SK-N-SH (cell line): ENCODE data around the gene PPIL1. TPM values are rescaled to one million over a fixed set of nuclear protein-coding genes. Genes with fewer than 3 reads are reported as not detected.

Experiments used
- CTCF ChIA-PET: fragments of 300-600, 350-600 bp; formaldehyde crosslinking; extraction: SDS; loops from one replicate; lab custom pipeline; 2021; lab: Yijun Ruan, JAX
- POLR2A ChIA-PET: fragments of 350-600 bp; sonication (Branson Sonifier 250); formaldehyde crosslinking; extraction: SDS; loops from one replicate; lab custom pipeline; 2020; ENCODE audit warnings: antibody characterized with exemption, inconsistent platforms; lab: Yijun Ruan, JAX
- DNase-seq: peaks from one replicate; pipeline ENCODE4 v3.0.0; 2012
- H2AFZ ChIP-seq: fragments of 200-600 bp; sonication (generic); 2 replicates; pipeline ENCODE4 v1.8.1; 2016; ENCODE audit warnings: antibody characterized with exemption, mild to moderate bottlenecking, low read depth
- H3F3A ChIP-seq: fragments of 200-600 bp; sonication (generic); replicated peaks from 2 replicates; pipeline ENCODE3; 2016; ENCODE audit warnings: antibody characterized with exemption, mild to moderate bottlenecking; ENCODE audit not compliant: insufficient read depth
- H3K27ac ChIP-seq, 2 experiments: fragments of 200-500 bp in 1 of 2; fragments of 200-600 bp in 1 of 2; sonication (Bioruptor generic) in 1 of 2; sonication (generic), shearing (Covaris generic) in 1 of 2; 2 replicates each; pipeline versions ENCODE4 v1.5.1 to v1.6.1; 2014 to 2016; ENCODE audit warnings: low read depth in 2 of 2, inconsistent platforms in 1 of 2, low read length in 1 of 2, mild to moderate bottlenecking in 1 of 2, mixed read lengths in 1 of 2
- H3K27me3 ChIP-seq: fragments of 200-600 bp; sonication (generic), shearing (Covaris generic); 2 replicates; pipeline ENCODE4 v1.6.1; 2016; ENCODE audit warnings: mixed run types; ENCODE audit not compliant: insufficient read depth
- H3K36me3 ChIP-seq, 2 experiments: fragments of 200-500 bp in 1 of 2; fragments of 200-600 bp in 1 of 2; sonication (Bioruptor generic) in 1 of 2; sonication (generic) in 1 of 2; replicated peaks in 1 of 2; 2 replicates each; pipeline versions ENCODE3 to v1.5.1; 2014 to 2016; ENCODE audit warnings: low read length in 1 of 2, mild to moderate bottlenecking in 1 of 2; ENCODE audit not compliant: insufficient read depth in 2 of 2, control insufficient read depth in 1 of 2
- H3K4me1 ChIP-seq, 2 experiments: fragments of 200-500 bp in 1 of 2; fragments of 200-600 bp in 1 of 2; sonication (Bioruptor generic) in 1 of 2; sonication (generic), shearing (Covaris generic) in 1 of 2; 2 replicates each; pipeline versions ENCODE4 v1.5.1 to v1.6.1; 2014 to 2016; ENCODE audit warnings: low read depth in 1 of 2, low read length in 1 of 2, mixed run types in 1 of 2; ENCODE audit not compliant: insufficient read depth in 2 of 2, control insufficient read depth in 1 of 2
- H3K4me2 ChIP-seq: fragments of 200-600 bp; sonication (generic), shearing (Covaris generic); 2 replicates; pipeline ENCODE4 v1.6.1; 2017; ENCODE audit warnings: mixed run types
- H3K4me3 ChIP-seq, 2 experiments: fragments of 200-500 bp in 1 of 2; fragments of 200-600 bp in 1 of 2; sonication (Bioruptor generic) in 1 of 2; sonication (generic), shearing (Covaris generic) in 1 of 2; 2 replicates each; pipeline versions ENCODE4 v1.5.1 to v1.8.1; 2014 to 2016; ENCODE audit warnings: low read depth in 2 of 2, inconsistent platforms in 1 of 2, low read length in 1 of 2, mild to moderate bottlenecking in 1 of 2, mixed read lengths in 1 of 2, moderate library complexity in 1 of 2
- H3K79me2 ChIP-seq: fragments of 200-600 bp; sonication (generic); 2 replicates; pipeline ENCODE4 v1.8.1; 2017; ENCODE audit warnings: mild to moderate bottlenecking; ENCODE audit not compliant: insufficient read depth
- H3K9ac ChIP-seq: fragments of 200-600 bp; sonication (generic); 2 replicates; pipeline ENCODE4 v1.6.1; 2017; ENCODE audit warnings: mixed run types
- H3K9me2 ChIP-seq: fragments of 200-600 bp; sonication (generic); 2 replicates; pipeline ENCODE4 v1.6.1; 2017; ENCODE audit warnings: mixed run types
- H3K9me3 ChIP-seq: fragments of 200-600 bp; sonication (generic); 2 replicates; pipeline ENCODE4 v1.6.1; 2017; ENCODE audit warnings: mixed run types, mild to moderate bottlenecking, moderate library complexity
- H4K20me1 ChIP-seq: fragments of 200-600 bp; sonication (generic); 2 replicates; pipeline ENCODE4 v1.6.1; 2017; ENCODE audit warnings: mild to moderate bottlenecking, mixed run types; ENCODE audit not compliant: insufficient read depth
- FOSL2 ChIP-seq: IDR thresholded peaks from 2 replicates; pipeline ENCODE4 v1.4.0; 2012; ENCODE audit warnings: low read depth, mild to moderate bottlenecking, moderate library complexity, borderline replicate concordance
- FOXM1 ChIP-seq: IDR thresholded peaks from 2 replicates; pipeline ENCODE4 v1.4.0; 2012; ENCODE audit warnings: low read depth, mild to moderate bottlenecking
- RXRA ChIP-seq: IDR thresholded peaks from 2 replicates; pipeline ENCODE4 v1.4.0; 2012; ENCODE audit warnings: low read depth, mild to moderate bottlenecking, borderline replicate concordance
- SMC3 ChIP-seq: IDR thresholded peaks from 2 replicates; pipeline ENCODE4 v1.6.1; 2012; ENCODE audit warnings: low read depth, low read length, improper control_type of control experiment
- TCF12 ChIP-seq: IDR thresholded peaks from 2 replicates; pipeline ENCODE4 v1.4.0; 2012
- USF2 ChIP-seq: fragments of 150-350 bp; IDR thresholded peaks from 2 replicates; pipeline ENCODE4 v1.6.1; 2017; ENCODE audit warnings: antibody characterized with exemption, low read length, low read depth, borderline replicate concordance
- ZBTB33 ChIP-seq: IDR thresholded peaks from 2 replicates; pipeline ENCODE4 v1.4.0; 2012; ENCODE audit warnings: low read depth, borderline replicate concordance
- WGBS: methylation state at CpG from one replicate; pipeline ENCODE4 v1.1.6; 2017; ENCODE audit warnings: low lambda C conversion rate; 5-methylcytosine and 5-hydroxymethylcytosine counted together
- polyA plus RNA-seq, 3 experiments: library from polyadenylated mRNA; depleted of rRNA; stranded (reverse); fragments of >200 nt; gene quantifications; 2 replicates each; pipeline ENCODE4 v1.2.3, GENCODE V29; 2012
- TF ChIP-seq, protein P1 (sequence below): IDR thresholded peaks from 2 replicates; pipeline ENCODE4; 2012
- TF ChIP-seq, protein P2 (sequence below): IDR thresholded peaks from 2 replicates; pipeline ENCODE4 v1.6.1; 2012; ENCODE audit warnings: mild to moderate bottlenecking, low read depth, low read length, moderate library complexity

PPIL1 gene
- polyA plus RNA-seq, 1 of the 3 experiments (the other 2 are of a cell fraction), result 36.6 TPM

- no peak for TF ChIP-seq ZBTB33
- no peak for TF ChIP-seq TCF12
- no peak for TF ChIP-seq FOXM1
- TF ChIP-seq, all 33 proteins: peak for 0
Measured at GRCh38 chr6:36847991-36848390, 26.6 kb downstream of the PPIL1 start (continued).

GRCh38 chr6:36847152-36847551, 27.5 kb downstream of the PPIL1 start:
- DNase-seq, result no peak
- Histone ChIP-seq H3K4me3 (no peak overlapping the region), H3K9me3 (no peaks in the 10 kb centered on the region), H3K4me1 (peaks cover 0 to 27% of the 10 kb centered on the region in 2 experiments; a peak in 1 of 4 replicates), H3F3A (no peaks in the 10 kb centered on the region), H3K27ac (no peak overlapping the region), H4K20me1 (no peaks in the 10 kb centered on the region), H3K4me2 (no peak overlapping the region), H3K9ac (no peak overlapping the region), H3K79me2 (no peaks in the 10 kb centered on the region), H2AFZ (no peak overlapping the region), H3K36me3 (peaks cover 0 to 9% of the 10 kb centered on the region in 2 experiments), H3K9me2 (no peaks in the 10 kb centered on the region), H3K27me3 (no peaks in the 10 kb centered on the region)
- CTCF ChIA-PET, result interaction anchor here (0.7 to 7.2 kb wide), 4 partner anchors 12 to 171 kb away, joined by 3 to 200 read pairs (median 6); no protein-coding TSS in a partner anchor
- TF ChIP-seq SMC3 (no peak), USF2 (no peak), RXRA (no peak), FOSL2 (no peak)
- TF ChIP-seq, protein P1, sequence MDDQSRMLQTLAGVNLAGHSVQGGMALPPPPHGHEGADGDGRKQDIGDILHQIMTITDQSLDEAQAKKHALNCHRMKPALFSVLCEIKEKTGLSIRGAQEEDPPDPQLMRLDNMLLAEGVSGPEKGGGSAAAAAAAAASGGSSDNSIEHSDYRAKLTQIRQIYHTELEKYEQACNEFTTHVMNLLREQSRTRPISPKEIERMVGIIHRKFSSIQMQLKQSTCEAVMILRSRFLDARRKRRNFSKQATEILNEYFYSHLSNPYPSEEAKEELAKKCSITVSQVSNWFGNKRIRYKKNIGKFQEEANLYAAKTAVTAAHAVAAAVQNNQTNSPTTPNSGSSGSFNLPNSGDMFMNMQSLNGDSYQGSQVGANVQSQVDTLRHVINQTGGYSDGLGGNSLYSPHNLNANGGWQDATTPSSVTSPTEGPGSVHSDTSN, result no peak
- TF ChIP-seq, protein P2, sequence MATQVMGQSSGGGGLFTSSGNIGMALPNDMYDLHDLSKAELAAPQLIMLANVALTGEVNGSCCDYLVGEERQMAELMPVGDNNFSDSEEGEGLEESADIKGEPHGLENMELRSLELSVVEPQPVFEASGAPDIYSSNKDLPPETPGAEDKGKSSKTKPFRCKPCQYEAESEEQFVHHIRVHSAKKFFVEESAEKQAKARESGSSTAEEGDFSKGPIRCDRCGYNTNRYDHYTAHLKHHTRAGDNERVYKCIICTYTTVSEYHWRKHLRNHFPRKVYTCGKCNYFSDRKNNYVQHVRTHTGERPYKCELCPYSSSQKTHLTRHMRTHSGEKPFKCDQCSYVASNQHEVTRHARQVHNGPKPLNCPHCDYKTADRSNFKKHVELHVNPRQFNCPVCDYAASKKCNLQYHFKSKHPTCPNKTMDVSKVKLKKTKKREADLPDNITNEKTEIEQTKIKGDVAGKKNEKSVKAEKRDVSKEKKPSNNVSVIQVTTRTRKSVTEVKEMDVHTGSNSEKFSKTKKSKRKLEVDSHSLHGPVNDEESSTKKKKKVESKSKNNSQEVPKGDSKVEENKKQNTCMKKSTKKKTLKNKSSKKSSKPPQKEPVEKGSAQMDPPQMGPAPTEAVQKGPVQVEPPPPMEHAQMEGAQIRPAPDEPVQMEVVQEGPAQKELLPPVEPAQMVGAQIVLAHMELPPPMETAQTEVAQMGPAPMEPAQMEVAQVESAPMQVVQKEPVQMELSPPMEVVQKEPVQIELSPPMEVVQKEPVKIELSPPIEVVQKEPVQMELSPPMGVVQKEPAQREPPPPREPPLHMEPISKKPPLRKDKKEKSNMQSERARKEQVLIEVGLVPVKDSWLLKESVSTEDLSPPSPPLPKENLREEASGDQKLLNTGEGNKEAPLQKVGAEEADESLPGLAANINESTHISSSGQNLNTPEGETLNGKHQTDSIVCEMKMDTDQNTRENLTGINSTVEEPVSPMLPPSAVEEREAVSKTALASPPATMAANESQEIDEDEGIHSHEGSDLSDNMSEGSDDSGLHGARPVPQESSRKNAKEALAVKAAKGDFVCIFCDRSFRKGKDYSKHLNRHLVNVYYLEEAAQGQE, result no peak
- 97% methylated on average over 4 of the region's 4 CpGs for WGBS
- POLR2A ChIA-PET, result no interaction called here
